ENCODE data around the gene TRIM13. TPM values are rescaled to one million over a fixed set of nuclear protein-coding genes. Genes with fewer than 3 reads are reported as not detected.

The TRIM13 gene
- total and polyA plus RNA-seq, 2 experiments from 2014 or later = 18.1 to 24.0 TPM

GRCh38 chr13:50015258-50015657, 18.4 kb downstream of the TRIM13 start, which contains the start of gene KCNRG:
Gene KCNRG, plus strand, starts transcription at chr13:50015444. Its CDS starts 50 bp downstream, at chr13:50015494.
- H3K4me1 ChIP-seq (ENCODE audit: insufficient read depth) = peaks cover 10% of the 10 kb centered on the region
- H3K4me2 ChIP-seq = no peak within 1 kb of the TSS
- no peak within 1 kb of the TSS for H2AFZ ChIP-seq
- TF ChIP-seq EZH2phosphoT487 (IDR thresholded peaks at IDR 0.05; ENCODE audit: low read depth, severe bottlenecking, unreplicated experiment) (no peak), EZH2 (IDR thresholded peaks at IDR 0.05; ENCODE audit: borderline replicate concordance) (no peak), CTCF (IDR thresholded peaks at IDR 0.05; ENCODE audit: poor library complexity) (no peak)
- no peak for DNase-seq (ENCODE audit: low spot score)
- no peak within 1 kb of the TSS for H3K27ac ChIP-seq
- peaks cover 15% of the 10 kb centered on the region for H3K79me2 ChIP-seq
- H3K27me3 ChIP-seq = no peaks in the 10 kb centered on the region
- peaks cover 5% of the 10 kb centered on the region for H3K36me3 ChIP-seq (replicated peaks; ENCODE audit: insufficient read depth, low read depth)
- H3K9me3 ChIP-seq (ENCODE audit: low read depth) = no peaks in the 10 kb centered on the region
- WGBS (ENCODE audit: low lambda C conversion rate, missing lambda C conversion rate) = 66% methylated on average over 5 of the region's 5 CpGs
- no peaks in the 10 kb centered on the region for H4K20me1 ChIP-seq (ENCODE audit: insufficient read depth, poor library complexity, severe bottlenecking)
- no peak within 1 kb of the TSS for H3K4me3 ChIP-seq
- H3K9me2 ChIP-seq (replicated peaks; ENCODE audit: insufficient read depth) = no peaks in the 10 kb centered on the region

DNA sequence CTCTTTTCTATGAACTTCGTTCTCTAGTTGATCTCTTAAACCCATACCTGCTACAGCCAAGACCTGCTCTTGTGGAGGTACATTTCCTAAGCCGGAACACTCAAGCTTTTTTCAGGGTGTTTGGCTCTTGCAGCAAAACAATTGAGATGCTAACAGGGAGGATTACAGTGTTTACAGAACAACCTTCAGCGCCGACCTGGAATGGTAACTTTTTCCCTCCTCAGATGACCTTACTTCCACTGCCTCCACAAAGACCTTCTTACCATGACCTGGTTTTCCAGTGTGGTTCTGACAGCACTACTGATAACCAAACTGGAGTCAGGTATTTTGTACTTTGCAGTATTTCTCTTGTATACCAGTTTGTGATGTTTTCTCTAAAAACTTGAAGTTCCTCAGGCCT, 18.9 kb downstream of the TRIM13 start:
- no peak overlapping the region for H3K27ac ChIP-seq
- H3K79me2 ChIP-seq = peaks cover 12% of the 10 kb centered on the region
- H3K9me3 ChIP-seq (ENCODE audit: low read depth) = no peaks in the 10 kb centered on the region
- H3K4me2 ChIP-seq = no peak overlapping the region
- H3K9me2 ChIP-seq (replicated peaks; ENCODE audit: insufficient read depth) = no peaks in the 10 kb centered on the region
- no peak overlapping the region for H2AFZ ChIP-seq
- WGBS (ENCODE audit: low lambda C conversion rate, missing lambda C conversion rate) = 48% methylated on average over 4 of the region's 4 CpGs
- no peaks in the 10 kb centered on the region for H3K27me3 ChIP-seq
- TF ChIP-seq EZH2 (IDR thresholded peaks at IDR 0.05; ENCODE audit: borderline replicate concordance) = no peak
- H3K36me3 ChIP-seq (replicated peaks; ENCODE audit: insufficient read depth, low read depth) = peaks cover under 1% of the 10 kb centered on the region
- H3K4me3 ChIP-seq = no peak overlapping the region
- no peak for DNase-seq (ENCODE audit: low spot score)
- no peaks in the 10 kb centered on the region for H4K20me1 ChIP-seq (ENCODE audit: insufficient read depth, poor library complexity, severe bottlenecking)
- peaks cover 10% of the 10 kb centered on the region for H3K4me1 ChIP-seq (ENCODE audit: insufficient read depth)

DNA sequence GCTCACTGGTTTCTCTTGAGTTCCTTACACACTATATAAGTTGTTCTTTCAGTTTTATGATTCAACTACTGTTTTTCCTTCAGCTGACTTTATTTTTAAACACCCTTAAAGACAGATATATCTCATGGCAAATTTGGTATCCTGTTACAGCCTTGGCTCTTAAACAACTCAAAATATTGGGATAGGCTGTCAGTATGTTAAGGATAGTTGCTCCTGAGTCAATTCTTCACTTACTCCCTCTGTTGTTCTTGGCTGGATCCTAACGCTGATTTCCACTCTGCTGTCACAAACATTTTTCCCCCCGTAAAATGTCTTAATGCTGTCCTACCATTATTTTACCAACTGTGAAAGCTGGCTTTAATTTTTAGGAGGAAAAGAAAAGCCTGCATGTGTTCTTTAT, 19.6 kb downstream of the TRIM13 start:
- Histone ChIP-seq H3K9me3 (ENCODE audit: low read depth) (no peaks in the 10 kb centered on the region), H3K27me3 (no peaks in the 10 kb centered on the region), H3K36me3 (replicated peaks; ENCODE audit: insufficient read depth, low read depth) (no peaks in the 10 kb centered on the region), H3K4me2 (no peak overlapping the region), H3K4me3 (no peak overlapping the region), H2AFZ (no peak overlapping the region), H3K4me1 (ENCODE audit: insufficient read depth) (peaks cover 10% of the 10 kb centered on the region), H4K20me1 (ENCODE audit: insufficient read depth, poor library complexity, severe bottlenecking) (no peaks in the 10 kb centered on the region), H3K79me2 (peaks cover 12% of the 10 kb centered on the region), H3K27ac (no peak overlapping the region), H3K9me2 (replicated peaks; ENCODE audit: insufficient read depth) (no peaks in the 10 kb centered on the region)
- DNase-seq (ENCODE audit: low spot score) = no peak
- 77% methylated on average over 2 of the region's 2 CpGs for WGBS (ENCODE audit: low lambda C conversion rate, missing lambda C conversion rate)
- TF ChIP-seq EZH2phosphoT487 (IDR thresholded peaks at IDR 0.05; ENCODE audit: low read depth, severe bottlenecking, unreplicated experiment) = no peak
- no peak for TF ChIP-seq EZH2 (IDR thresholded peaks at IDR 0.05; ENCODE audit: borderline replicate concordance)
- no peak for TF ChIP-seq CTCF (IDR thresholded peaks at IDR 0.05; ENCODE audit: poor library complexity)

DNA sequence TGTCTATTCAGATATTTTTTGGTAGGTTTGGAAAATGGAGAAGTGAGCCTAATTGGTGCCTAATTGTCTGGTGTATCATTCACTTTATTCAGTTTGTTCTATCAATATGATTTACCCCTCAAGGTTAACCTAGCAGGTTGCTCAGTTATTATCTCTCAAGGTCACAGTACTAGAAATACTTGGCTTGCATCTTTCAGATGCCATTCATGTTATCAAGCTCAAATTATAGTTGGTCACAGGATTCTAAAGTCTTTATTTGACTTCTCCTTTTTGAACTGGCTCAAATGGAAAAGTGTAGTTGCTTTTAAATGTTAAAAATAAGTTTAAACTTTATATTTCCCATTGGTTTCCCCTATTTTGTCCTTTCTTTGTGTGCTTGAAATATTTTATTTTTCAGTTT, 21.0 kb downstream of the TRIM13 start:
- H3K36me3 ChIP-seq (replicated peaks; ENCODE audit: insufficient read depth, low read depth) = no peaks in the 10 kb centered on the region

More for the DNA sequence above, 21.0 kb downstream of the TRIM13 start:
- Histone ChIP-seq H3K27ac (no peak overlapping the region), H2AFZ (no peak overlapping the region), H3K4me1 (ENCODE audit: insufficient read depth) (peaks cover 10% of the 10 kb centered on the region), H4K20me1 (ENCODE audit: insufficient read depth, poor library complexity, severe bottlenecking) (no peaks in the 10 kb centered on the region), H3K4me3 (no peak overlapping the region), H3K4me2 (no peak overlapping the region), H3K27me3 (no peaks in the 10 kb centered on the region), H3K9me3 (ENCODE audit: low read depth) (no peaks in the 10 kb centered on the region), H3K9me2 (replicated peaks; ENCODE audit: insufficient read depth) (no peaks in the 10 kb centered on the region), H3K79me2 (peaks cover 12% of the 10 kb centered on the region)
- DNase-seq (ENCODE audit: low spot score) = no peak
- no peak for TF ChIP-seq EZH2phosphoT487 (IDR thresholded peaks at IDR 0.05; ENCODE audit: low read depth, severe bottlenecking, unreplicated experiment)
- TF ChIP-seq EZH2 (IDR thresholded peaks at IDR 0.05; ENCODE audit: borderline replicate concordance) = no peak
- no peak for TF ChIP-seq CTCF (IDR thresholded peaks at IDR 0.05; ENCODE audit: poor library complexity)
